ENCODE measurements around the gene ZNF501.

ZNF501 gene

GRCh38 chr3:44729384-44729910 is at the start of gene ZNF501:
TSS of gene ZNF501 (plus strand) at chr3:44729635. CDS start at chr3:44734422, 4,787 bp downstream.
- DNase-seq (ENCODE audit: low read depth), result peak; percentile 82

GRCh38 chr3:44680921-44681455 is 48.4 kb upstream of the ZNF501 start:
- DNase-seq (ENCODE audit: low read depth), result no peak

- no peak for DNase-seq (ENCODE audit: low read depth)
These were observed 47.1 kb upstream of the ZNF501 start for GRCh38 chr3:44682182-44682896.

GRCh38 chr3:44685128-44685800 is 44.2 kb upstream of the ZNF501 start:
- peak; percentile 31 for DNase-seq (ENCODE audit: low read depth)

- DNase-seq (ENCODE audit: low read depth), result no peak
These were observed 41.5 kb upstream of the ZNF501 start for GRCh38 chr3:44687898-44688297.

- peak; percentile 53 for DNase-seq (ENCODE audit: low read depth)
These were observed 16.9 kb upstream of the ZNF501 start, which contains the start of gene ZNF502 for GRCh38 chr3:44712455-44713075. TSS of gene ZNF502 (plus strand) at chr3:44712660. CDS start at chr3:44720262, 7,602 bp downstream.

GRCh38 chr3:44721231-44722102 is 8.0 kb upstream of the ZNF501 start:
- DNase-seq (ENCODE audit: low read depth), result no peak

- no peak for DNase-seq (ENCODE audit: low read depth)
These were observed 7.4 kb upstream of the ZNF501 start for GRCh38 chr3:44722103-44722401.

GRCh38 chr3:44734646-44735168 is 5.3 kb downstream of the ZNF501 start:
- DNase-seq (ENCODE audit: low read depth), result no peak

- no peak for DNase-seq (ENCODE audit: low read depth)
These were observed 31.6 kb downstream of the ZNF501 start for GRCh38 chr3:44761101-44761423.

- peak; percentile 97 for DNase-seq (ENCODE audit: low read depth)
These were observed 32.2 kb downstream of the ZNF501 start, which contains the start of the genes KIAA1143 and KIF15 for GRCh38 chr3:44761424-44762169. TSS of gene KIAA1143 (minus strand) at chr3:44761619. CDS start at chr3:44761602, 17 bp downstream. TSS of gene KIF15 (plus strand) at chr3:44761794. CDS start at chr3:44761866, 72 bp downstream.

- no peak for DNase-seq (ENCODE audit: low read depth)
These were observed 32.8 kb downstream of the ZNF501 start for GRCh38 chr3:44762170-44762677.

- DNase-seq (ENCODE audit: low read depth), result no peak
These were observed 33.3 kb downstream of the ZNF501 start for GRCh38 chr3:44762690-44763089.

- no peak for DNase-seq (ENCODE audit: low read depth)
These were observed 34.8 kb downstream of the ZNF501 start for GRCh38 chr3:44764248-44764647.

- DNase-seq (ENCODE audit: low read depth), result no peak
These were observed 42.1 kb downstream of the ZNF501 start for GRCh38 chr3:44771424-44772098.

- no peak for DNase-seq (ENCODE audit: low read depth)
These were observed 42.6 kb downstream of the ZNF501 start for GRCh38 chr3:44772099-44772442.

- DNase-seq (ENCODE audit: low read depth), result no peak
These were observed 53.5 kb downstream of the ZNF501 start for GRCh38 chr3:44782891-44783290.
